Measurements from ENCODE around the gene PEX13. TPM values are rescaled to one million over a fixed set of nuclear protein-coding genes. Genes with fewer than 3 reads are reported as not detected.
A peak's percentile ranks its signal among the peaks of the same experiment; 100 is the strongest.

PEX13 gene
- total RNA-seq, 1 donor from 2014 or later, result 24.0 TPM

GRCh38 chr2:61045999-61046398 is 28.5 kb downstream of the PEX13 start:
- Histone ChIP-seq H3K4me3 (ENCODE audit: low read length in 3 of 3) (no peak overlapping the region), H3K27me3 (ENCODE audit: control insufficient read depth in 3 of 3, insufficient read depth in 3 of 3, low read length in 3 of 3) (no peaks in the 10 kb centered on the region), H3K9me3 (ENCODE audit: control insufficient read depth in 3 of 3, low read length in 3 of 3) (no peaks in the 10 kb centered on the region), H3K9ac (ENCODE audit: low read depth in 1 of 3, low read length in 3 of 3) (peak overlapping the region in 2 of 3 donors; percentile 27 to 42), H3K36me3 (ENCODE audit: control insufficient read depth in 3 of 3, insufficient read depth in 3 of 3, low read length in 3 of 3) (peaks cover 0 to 11% (median 9%) of the 10 kb centered on the region in 3 donors), H3K4me1 (ENCODE audit: control insufficient read depth in 3 of 3, insufficient read depth in 3 of 3, low read length in 3 of 3) (peaks cover 5 to 18% (median 11%) of the 10 kb centered on the region in 3 donors), H3K27ac (ENCODE audit: low read depth, low read length) (peak overlapping the region; percentile 86)

- no peaks in the 10 kb centered on the region for H3K27me3 ChIP-seq (ENCODE audit: control insufficient read depth in 3 of 3, insufficient read depth in 3 of 3, low read length in 3 of 3)
- no peak overlapping the region for H3K9ac ChIP-seq (ENCODE audit: low read depth in 1 of 3, low read length in 3 of 3)
- peaks cover 0 to 11% (median 6%) of the 10 kb centered on the region in 3 donors for H3K36me3 ChIP-seq (ENCODE audit: control insufficient read depth in 3 of 3, insufficient read depth in 3 of 3, low read length in 3 of 3)
- no peaks in the 10 kb centered on the region for H3K9me3 ChIP-seq (ENCODE audit: control insufficient read depth in 3 of 3, low read length in 3 of 3)
- H3K4me3 ChIP-seq (ENCODE audit: low read length in 3 of 3), result no peak overlapping the region
- H3K27ac ChIP-seq (ENCODE audit: low read depth, low read length), result no peak overlapping the region
- no peaks in the 10 kb centered on the region for H3K4me1 ChIP-seq (ENCODE audit: control insufficient read depth in 3 of 3, insufficient read depth in 3 of 3, low read length in 3 of 3)
Observed at GRCh38 chr2:61055557-61055956, 38.0 kb downstream of the PEX13 start.

GRCh38 chr2:61057562-61057961 is 40.0 kb downstream of the PEX13 start:
- H3K9ac ChIP-seq (ENCODE audit: low read depth in 1 of 3, low read length in 3 of 3), result no peak overlapping the region
- no peaks in the 10 kb centered on the region for H3K27me3 ChIP-seq (ENCODE audit: control insufficient read depth in 3 of 3, insufficient read depth in 3 of 3, low read length in 3 of 3)
- peaks cover 0 to 8% (median 6%) of the 10 kb centered on the region in 3 donors for H3K36me3 ChIP-seq (ENCODE audit: control insufficient read depth in 3 of 3, insufficient read depth in 3 of 3, low read length in 3 of 3)
- H3K9me3 ChIP-seq (ENCODE audit: control insufficient read depth in 3 of 3, low read length in 3 of 3), result no peaks in the 10 kb centered on the region
- H3K27ac ChIP-seq (ENCODE audit: low read depth, low read length), result no peak overlapping the region
- no peak overlapping the region for H3K4me3 ChIP-seq (ENCODE audit: low read length in 3 of 3)
- H3K4me1 ChIP-seq (ENCODE audit: control insufficient read depth in 3 of 3, insufficient read depth in 3 of 3, low read length in 3 of 3), result no peaks in the 10 kb centered on the region

GRCh38 chr2:61059382-61059781 is 41.9 kb downstream of the PEX13 start:
- no peaks in the 10 kb centered on the region for H3K27me3 ChIP-seq (ENCODE audit: control insufficient read depth in 3 of 3, insufficient read depth in 3 of 3, low read length in 3 of 3)
- H3K4me1 ChIP-seq (ENCODE audit: control insufficient read depth in 3 of 3, insufficient read depth in 3 of 3, low read length in 3 of 3), result no peaks in the 10 kb centered on the region
- no peak overlapping the region for H3K27ac ChIP-seq (ENCODE audit: low read depth, low read length)
- no peak overlapping the region for H3K9ac ChIP-seq (ENCODE audit: low read depth in 1 of 3, low read length in 3 of 3)
- H3K9me3 ChIP-seq (ENCODE audit: control insufficient read depth in 3 of 3, low read length in 3 of 3), result no peaks in the 10 kb centered on the region
- peaks cover 0 to 8% (median 3%) of the 10 kb centered on the region in 3 donors for H3K36me3 ChIP-seq (ENCODE audit: control insufficient read depth in 3 of 3, insufficient read depth in 3 of 3, low read length in 3 of 3)
- H3K4me3 ChIP-seq (ENCODE audit: low read length in 3 of 3), result no peak overlapping the region

GRCh38 chr2:61065714-61066709 is 48.5 kb downstream of the PEX13 start, which contains the start of gene SANBR:
Gene SANBR (plus strand): TSS chr2:61065871. CDS start chr2:61070351, 4,480 bp downstream.
- H3K4me3 ChIP-seq (ENCODE audit: low read length in 3 of 3), result peak within 1 kb of the TSS; percentile 76 to 85 (median 83)
- H3K27me3 ChIP-seq (ENCODE audit: control insufficient read depth in 3 of 3, insufficient read depth in 3 of 3, low read length in 3 of 3), result no peaks in the 10 kb centered on the region
- H3K9me3 ChIP-seq (ENCODE audit: control insufficient read depth in 3 of 3, low read length in 3 of 3), result no peaks in the 10 kb centered on the region
- H3K36me3 ChIP-seq (ENCODE audit: control insufficient read depth in 3 of 3, insufficient read depth in 3 of 3, low read length in 3 of 3), result peaks cover 0 to 3% (median 3%) of the 10 kb centered on the region in 3 donors
- H3K9ac ChIP-seq (ENCODE audit: low read depth in 1 of 3, low read length in 3 of 3), result peak within 1 kb of the TSS; percentile 79 to 88 (median 81)
- peaks cover 0 to 5% (median 3%) of the 10 kb centered on the region in 3 donors for H3K4me1 ChIP-seq (ENCODE audit: control insufficient read depth in 3 of 3, insufficient read depth in 3 of 3, low read length in 3 of 3)
- peak within 1 kb of the TSS; percentile 71 for H3K27ac ChIP-seq (ENCODE audit: low read depth, low read length)

- Histone ChIP-seq H3K27ac (ENCODE audit: low read depth, low read length) (no peak overlapping the region), H3K27me3 (ENCODE audit: control insufficient read depth in 3 of 3, insufficient read depth in 3 of 3, low read length in 3 of 3) (no peaks in the 10 kb centered on the region), H3K4me3 (ENCODE audit: low read length in 3 of 3) (no peak overlapping the region), H3K9me3 (ENCODE audit: control insufficient read depth in 3 of 3, low read length in 3 of 3) (no peaks in the 10 kb centered on the region), H3K4me1 (ENCODE audit: control insufficient read depth in 3 of 3, insufficient read depth in 3 of 3, low read length in 3 of 3) (no peaks in the 10 kb centered on the region), H3K9ac (ENCODE audit: low read depth in 1 of 3, low read length in 3 of 3) (no peak overlapping the region), H3K36me3 (ENCODE audit: control insufficient read depth in 3 of 3, insufficient read depth in 3 of 3, low read length in 3 of 3) (peaks cover 10 to 19% (median 18%) of the 10 kb centered on the region in 3 donors)
Observed at GRCh38 chr2:61074100-61074499, 56.6 kb downstream of the PEX13 start.

GRCh38 chr2:61085883-61086282 is 68.4 kb downstream of the PEX13 start:
- peaks cover 5 to 13% (median 10%) of the 10 kb centered on the region in 3 donors for H3K36me3 ChIP-seq (ENCODE audit: control insufficient read depth in 3 of 3, insufficient read depth in 3 of 3, low read length in 3 of 3)
- no peaks in the 10 kb centered on the region for H3K4me1 ChIP-seq (ENCODE audit: control insufficient read depth in 3 of 3, insufficient read depth in 3 of 3, low read length in 3 of 3)
- no peak overlapping the region for H3K9ac ChIP-seq (ENCODE audit: low read depth in 1 of 3, low read length in 3 of 3)
- H3K9me3 ChIP-seq (ENCODE audit: control insufficient read depth in 3 of 3, low read length in 3 of 3), result no peaks in the 10 kb centered on the region
- H3K27ac ChIP-seq (ENCODE audit: low read depth, low read length), result no peak overlapping the region
- H3K27me3 ChIP-seq (ENCODE audit: control insufficient read depth in 3 of 3, insufficient read depth in 3 of 3, low read length in 3 of 3), result no peaks in the 10 kb centered on the region
- no peak overlapping the region for H3K4me3 ChIP-seq (ENCODE audit: low read length in 3 of 3)

- H3K27me3 ChIP-seq (ENCODE audit: control insufficient read depth in 3 of 3, insufficient read depth in 3 of 3, low read length in 3 of 3), result no peaks in the 10 kb centered on the region
- H3K27ac ChIP-seq (ENCODE audit: low read depth, low read length), result no peak overlapping the region
- no peaks in the 10 kb centered on the region for H3K4me1 ChIP-seq (ENCODE audit: control insufficient read depth in 3 of 3, insufficient read depth in 3 of 3, low read length in 3 of 3)
- no peaks in the 10 kb centered on the region for H3K9me3 ChIP-seq (ENCODE audit: control insufficient read depth in 3 of 3, low read length in 3 of 3)
- no peak overlapping the region for H3K4me3 ChIP-seq (ENCODE audit: low read length in 3 of 3)
- peaks cover 5 to 12% (median 10%) of the 10 kb centered on the region in 3 donors for H3K36me3 ChIP-seq (ENCODE audit: control insufficient read depth in 3 of 3, insufficient read depth in 3 of 3, low read length in 3 of 3)
- H3K9ac ChIP-seq (ENCODE audit: low read depth in 1 of 3, low read length in 3 of 3), result no peak overlapping the region
Observed at GRCh38 chr2:61089797-61090196, 72.3 kb downstream of the PEX13 start.

- peaks cover 5 to 10% (median 8%) of the 10 kb centered on the region in 3 donors for H3K36me3 ChIP-seq (ENCODE audit: control insufficient read depth in 3 of 3, insufficient read depth in 3 of 3, low read length in 3 of 3)
- no peak overlapping the region for H3K4me3 ChIP-seq (ENCODE audit: low read length in 3 of 3)
- no peaks in the 10 kb centered on the region for H3K9me3 ChIP-seq (ENCODE audit: control insufficient read depth in 3 of 3, low read length in 3 of 3)
- no peak overlapping the region for H3K27ac ChIP-seq (ENCODE audit: low read depth, low read length)
- no peaks in the 10 kb centered on the region for H3K27me3 ChIP-seq (ENCODE audit: control insufficient read depth in 3 of 3, insufficient read depth in 3 of 3, low read length in 3 of 3)
- no peaks in the 10 kb centered on the region for H3K4me1 ChIP-seq (ENCODE audit: control insufficient read depth in 3 of 3, insufficient read depth in 3 of 3, low read length in 3 of 3)
- H3K9ac ChIP-seq (ENCODE audit: low read depth in 1 of 3, low read length in 3 of 3), result no peak overlapping the region
Observed at GRCh38 chr2:61090386-61090921, 72.9 kb downstream of the PEX13 start.

GRCh38 chr2:61091485-61091884 is 74.0 kb downstream of the PEX13 start:
- H3K9ac ChIP-seq (ENCODE audit: low read depth in 1 of 3, low read length in 3 of 3), result no peak overlapping the region
- no peak overlapping the region for H3K27ac ChIP-seq (ENCODE audit: low read depth, low read length)
- H3K4me1 ChIP-seq (ENCODE audit: control insufficient read depth in 3 of 3, insufficient read depth in 3 of 3, low read length in 3 of 3), result no peaks in the 10 kb centered on the region
- no peaks in the 10 kb centered on the region for H3K9me3 ChIP-seq (ENCODE audit: control insufficient read depth in 3 of 3, low read length in 3 of 3)
- H3K27me3 ChIP-seq (ENCODE audit: control insufficient read depth in 3 of 3, insufficient read depth in 3 of 3, low read length in 3 of 3), result no peaks in the 10 kb centered on the region
- H3K4me3 ChIP-seq (ENCODE audit: low read length in 3 of 3), result no peak overlapping the region
- H3K36me3 ChIP-seq (ENCODE audit: control insufficient read depth in 3 of 3, insufficient read depth in 3 of 3, low read length in 3 of 3), result peaks cover 5 to 10% (median 6%) of the 10 kb centered on the region in 3 donors

Measured in skeletal muscle tissue (tissue), 4 donors.